Measurements from ENCODE around the gene TRDN.
"Not testable (repeated sequence)": the region's sequence is repeated elsewhere in the genome, so short reads cannot be mapped to it uniquely, and the experiment has no call there.

TRDN gene

GRCh38 chr6:123629258-123629941 is 7.3 kb downstream of the TRDN start:
- no peak for DNase-seq

GRCh38 chr6:123625696-123626095 is 11.1 kb downstream of the TRDN start:
- DNase-seq = no peak

GRCh38 chr6:123622780-123623179 is 14.0 kb downstream of the TRDN start:
- DNase-seq = no peak

- DNase-seq = no peak
Observed at GRCh38 chr6:123619156-123619555, 17.6 kb downstream of the TRDN start.

- no peak for DNase-seq
Observed at GRCh38 chr6:123616942-123617341, 19.8 kb downstream of the TRDN start.

- no peak for DNase-seq
Observed at GRCh38 chr6:123616016-123616415, 20.7 kb downstream of the TRDN start.

GRCh38 chr6:123610779-123611178 is 26.0 kb downstream of the TRDN start:
- no peak for DNase-seq

GRCh38 chr6:123604067-123604466 is 32.7 kb downstream of the TRDN start:
- DNase-seq = no peak

- DNase-seq = no peak
Observed at GRCh38 chr6:123598011-123598410, 38.7 kb downstream of the TRDN start.

- no peak for DNase-seq
Observed at GRCh38 chr6:123594776-123595175, 42.0 kb downstream of the TRDN start.

GRCh38 chr6:123592426-123592825 is 44.3 kb downstream of the TRDN start:
- DNase-seq = no peak

- no peak for DNase-seq
Observed at GRCh38 chr6:123589973-123590372, 46.8 kb downstream of the TRDN start.

GRCh38 chr6:123589317-123589716 is 47.4 kb downstream of the TRDN start:
- DNase-seq = no peak

GRCh38 chr6:123588546-123588895 is 48.2 kb downstream of the TRDN start:
- DNase-seq = no peak

GRCh38 chr6:123587838-123588545 is 48.8 kb downstream of the TRDN start:
- DNase-seq = no peak

- not testable (repeated sequence) for DNase-seq
Observed at GRCh38 chr6:123587407-123587806, 49.3 kb downstream of the TRDN start.

GRCh38 chr6:123580331-123580730 is 56.4 kb downstream of the TRDN start:
- DNase-seq = no peak

GRCh38 chr6:123575188-123575587 is 61.6 kb downstream of the TRDN start:
- DNase-seq = no peak

- DNase-seq = no peak
Observed at GRCh38 chr6:123570813-123571684, 65.7 kb downstream of the TRDN start.

- no peak for DNase-seq
Observed at GRCh38 chr6:123569575-123569974, 67.2 kb downstream of the TRDN start.

GRCh38 chr6:123565529-123565928 is 71.2 kb downstream of the TRDN start:
- DNase-seq = no peak

GRCh38 chr6:123564361-123564760 is 72.4 kb downstream of the TRDN start:
- DNase-seq = no peak

- DNase-seq = no peak
Observed at GRCh38 chr6:123562677-123563076, 74.1 kb downstream of the TRDN start.

GRCh38 chr6:123562264-123562663 is 74.5 kb downstream of the TRDN start:
- DNase-seq = no peak
